Measurements from ENCODE around the gene OCIAD1.
"Not testable (repeated sequence)": the region's sequence is repeated elsewhere in the genome, so short reads cannot be mapped to it uniquely, and the experiment has no call there.

OCIAD1 gene

DNA sequence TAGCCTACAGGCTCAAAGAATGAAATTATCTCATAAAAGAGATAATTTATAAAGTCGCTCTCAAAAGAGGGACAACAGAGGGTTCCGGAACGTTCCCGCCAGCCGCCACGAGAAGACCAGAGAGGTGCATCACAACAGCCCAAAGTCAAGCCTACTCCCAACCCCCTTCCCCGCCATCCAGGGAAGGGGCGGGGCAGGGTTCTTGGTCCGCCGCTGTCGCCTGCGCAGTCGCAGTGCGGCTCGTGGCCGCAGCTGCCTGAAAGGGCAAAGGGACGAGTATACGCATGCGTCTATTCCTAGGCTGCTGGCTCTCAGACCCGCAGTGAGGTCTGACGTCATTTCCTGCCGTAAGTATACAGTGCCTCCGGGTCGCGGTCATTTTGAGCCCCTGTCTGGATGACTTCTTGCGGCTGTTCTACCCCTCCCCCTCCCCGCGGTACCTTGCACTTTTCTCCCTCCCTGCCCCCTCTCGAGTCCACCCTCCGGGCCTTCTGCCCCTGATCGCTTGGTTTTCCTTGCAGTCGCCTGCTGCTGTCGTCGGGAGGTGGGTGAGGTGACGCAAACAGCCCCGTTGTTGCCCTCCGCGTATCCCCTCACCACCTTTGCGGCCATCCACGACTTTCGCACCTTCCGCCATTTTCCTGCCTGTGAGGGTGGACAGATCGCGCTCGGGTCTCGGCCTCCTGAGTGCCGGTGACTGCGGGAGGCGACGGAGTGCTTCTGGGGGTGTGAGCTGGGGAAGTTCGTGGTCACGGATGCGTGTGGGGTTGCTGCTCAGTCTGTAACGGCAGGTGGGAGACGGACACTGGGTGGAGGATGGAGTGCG is at the start of gene OCIAD1:
OCIAD1 (plus strand) TSS at position 383 of the 826 bp plus-strand sequence. CDS start 1,537 bp downstream, outside the sequence.
- DNase-seq = peak; percentile 96

- no peak for DNase-seq
Observed at GRCh38 chr4:48781968-48782367, 48.9 kb upstream of the OCIAD1 start.

GRCh38 chr4:48785302-48785701 is 45.6 kb upstream of the OCIAD1 start:
- DNase-seq = no peak

DNA sequence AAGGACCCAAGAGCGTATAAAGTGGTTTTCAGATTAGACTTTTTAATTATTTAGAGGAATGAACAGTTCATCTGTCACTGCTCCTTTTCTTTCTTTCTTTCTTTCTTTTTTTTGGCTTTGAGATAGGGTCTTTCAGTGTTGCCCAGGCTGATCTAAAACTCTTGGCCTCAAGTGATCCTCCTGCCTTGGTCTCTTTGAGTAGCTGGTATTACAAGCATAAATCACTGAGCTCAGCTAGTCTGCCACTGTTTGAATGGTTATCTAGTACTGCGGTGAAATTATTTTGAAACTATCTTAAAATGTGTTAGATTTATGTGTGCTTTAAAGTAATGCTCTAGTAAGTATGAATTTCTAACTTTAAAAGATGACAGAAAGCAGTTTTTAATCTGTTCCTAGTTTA is 44.3 kb upstream of the OCIAD1 start:
- DNase-seq = no peak

GRCh38 chr4:48787056-48787455 is 43.8 kb upstream of the OCIAD1 start:
- DNase-seq = no peak

DNA sequence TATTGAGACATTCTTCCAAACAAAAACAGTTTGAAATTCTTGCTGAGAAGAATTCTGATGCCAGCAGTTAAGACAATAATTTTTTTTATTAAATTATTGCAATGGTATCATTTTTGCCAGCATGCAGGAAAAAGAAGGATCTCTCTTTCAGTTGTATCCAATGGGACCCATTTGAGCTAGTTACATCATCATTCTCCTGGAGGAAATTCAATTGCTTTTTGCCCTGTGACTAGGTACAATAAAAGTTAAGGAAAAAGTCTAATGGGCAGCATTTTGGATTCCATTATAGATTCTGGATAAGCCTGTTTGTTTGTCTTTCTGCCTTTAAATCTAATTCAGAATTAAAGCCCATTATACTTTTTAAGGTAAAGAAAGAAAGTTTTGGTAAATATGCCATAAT is 40.3 kb upstream of the OCIAD1 start:
- DNase-seq = no peak

GRCh38 chr4:48791313-48791712 is 39.6 kb upstream of the OCIAD1 start:
- no peak for DNase-seq

- DNase-seq = no peak
Observed at GRCh38 chr4:48792348-48793006, 38.4 kb upstream of the OCIAD1 start.

DNA sequence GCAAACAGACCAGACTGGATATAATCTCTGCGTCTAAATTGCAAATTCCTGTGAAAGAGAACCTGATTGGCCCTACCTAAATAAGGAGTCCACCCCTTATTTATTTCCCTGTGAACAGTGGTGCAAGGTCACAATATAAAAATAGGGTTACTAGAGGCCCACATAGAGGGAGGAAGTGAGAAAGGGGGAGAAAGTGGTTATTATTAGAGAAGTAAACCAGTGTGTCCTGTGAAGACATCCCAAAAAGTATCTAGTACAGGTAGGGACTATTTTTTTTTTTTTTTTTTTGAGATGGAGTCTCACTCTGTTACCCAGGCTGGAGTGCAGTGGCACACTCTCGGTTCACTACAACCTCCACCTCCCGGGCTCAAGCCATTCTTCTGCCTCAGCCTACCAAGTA is 35.8 kb upstream of the OCIAD1 start:
- no peak for DNase-seq

- DNase-seq = no peak
Observed at GRCh38 chr4:48796191-48796926, 34.5 kb upstream of the OCIAD1 start.

DNA sequence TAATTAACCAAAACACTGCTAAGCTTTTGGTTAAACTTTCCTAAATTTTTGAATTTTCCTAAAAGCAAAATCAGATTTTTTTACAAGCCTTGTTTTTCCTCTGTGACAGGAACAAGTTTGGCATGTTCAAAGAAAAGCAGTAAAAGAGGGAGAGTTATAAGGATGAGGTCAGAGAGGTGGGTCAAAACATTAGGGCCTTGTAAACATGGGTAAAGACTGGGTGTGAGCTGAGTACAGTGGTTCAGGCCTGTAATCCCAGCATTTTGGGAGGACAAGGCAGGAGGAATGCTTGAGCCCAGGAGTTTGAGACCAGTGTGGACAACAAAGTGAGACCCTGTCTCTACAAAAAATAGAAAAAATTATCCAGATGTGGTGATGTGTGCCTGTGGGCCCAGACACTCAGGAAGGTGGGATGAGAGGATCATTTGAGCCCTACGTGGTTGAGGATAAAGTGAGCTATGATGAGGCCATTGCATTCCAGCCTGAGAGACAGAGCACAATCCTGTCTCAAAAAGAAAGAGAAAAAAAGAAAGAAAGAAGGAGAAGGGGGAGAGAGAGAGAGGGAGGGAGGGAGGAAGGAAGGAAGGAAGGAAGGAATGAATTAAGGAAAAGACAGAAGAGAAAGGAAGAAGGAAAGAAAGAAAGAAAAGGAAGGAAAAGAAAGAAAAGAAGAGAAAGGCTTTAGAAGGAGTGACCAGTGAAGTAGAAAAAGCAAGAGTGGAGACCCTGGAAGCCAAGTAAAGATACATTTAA is 33.8 kb upstream of the OCIAD1 start:
- DNase-seq = no peak

DNA sequence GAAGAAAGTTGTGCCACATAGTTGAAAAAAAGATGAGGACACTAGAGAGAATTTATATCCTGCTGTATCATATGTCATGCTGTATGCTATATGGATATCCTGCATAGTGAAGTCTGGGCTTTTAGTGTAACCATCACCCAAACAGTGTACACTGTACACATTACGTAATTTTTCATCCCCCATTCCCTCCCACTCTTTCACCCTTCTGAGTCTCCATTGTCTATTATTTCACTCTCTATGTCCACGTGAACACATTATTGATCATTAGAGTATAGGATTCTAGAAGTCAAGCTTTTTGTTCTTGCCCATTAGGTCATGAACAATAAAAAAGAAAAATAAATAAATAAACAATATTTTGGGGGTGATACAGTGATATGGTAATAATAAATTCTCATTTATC is 32.8 kb upstream of the OCIAD1 start:
- DNase-seq = no peak

- DNase-seq = no peak
Observed at GRCh38 chr4:48799157-48799556, 31.7 kb upstream of the OCIAD1 start.

DNA sequence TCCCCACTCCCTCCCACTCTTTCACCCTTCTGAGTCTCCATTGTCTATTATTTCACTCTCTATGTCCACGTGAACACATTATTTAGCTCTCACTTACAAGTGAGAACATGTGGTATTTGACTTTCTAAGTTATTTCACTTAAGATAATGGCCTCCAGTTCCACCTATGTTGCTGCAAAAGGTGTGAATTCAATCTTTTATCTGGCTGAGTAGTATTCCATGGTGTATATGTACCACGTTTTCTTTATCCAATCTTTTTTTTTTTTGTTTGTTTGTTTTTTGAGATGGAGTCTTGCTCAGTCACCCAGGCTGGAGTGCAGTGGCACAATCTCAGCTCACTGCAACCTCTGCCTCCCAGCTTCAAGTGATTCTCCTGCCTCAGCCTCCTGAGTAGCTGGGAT is 30.7 kb upstream of the OCIAD1 start:
- not testable (repeated sequence) for DNase-seq

DNA sequence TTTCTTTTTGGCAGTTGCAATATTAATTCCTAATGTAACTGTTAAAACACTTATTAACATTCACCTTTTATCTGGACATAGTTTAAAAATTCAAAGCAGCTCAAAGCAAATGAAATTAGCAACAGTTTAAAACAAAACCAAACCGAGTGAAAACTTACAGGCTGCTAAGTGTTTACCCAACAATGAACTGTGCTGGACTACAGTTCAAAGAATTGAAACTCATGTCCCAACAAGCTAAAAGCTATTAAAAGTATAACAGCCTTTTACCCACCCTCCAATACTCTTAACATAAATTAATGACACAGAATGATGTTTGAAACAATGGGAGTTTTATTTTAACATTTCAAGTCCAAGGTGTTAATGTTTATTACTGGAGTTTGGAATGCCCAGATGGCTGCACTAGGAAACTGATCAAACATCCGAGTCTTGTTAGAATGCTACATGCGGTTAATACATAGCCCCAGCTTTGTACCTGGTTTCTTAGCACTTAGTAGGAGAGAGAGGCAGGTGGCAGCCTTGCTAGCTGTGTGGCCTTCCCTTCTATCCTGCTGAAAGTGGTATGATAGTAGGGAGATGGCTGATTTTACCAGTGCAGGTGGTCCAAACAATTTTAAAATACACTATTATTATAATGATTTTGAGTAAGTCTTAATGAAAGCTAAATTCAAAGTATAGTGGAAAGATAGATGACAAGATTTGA is 29.7 kb upstream of the OCIAD1 start:
- no peak for DNase-seq

GRCh38 chr4:48804584-48805301 is 26.1 kb upstream of the OCIAD1 start:
- no peak for DNase-seq

DNA sequence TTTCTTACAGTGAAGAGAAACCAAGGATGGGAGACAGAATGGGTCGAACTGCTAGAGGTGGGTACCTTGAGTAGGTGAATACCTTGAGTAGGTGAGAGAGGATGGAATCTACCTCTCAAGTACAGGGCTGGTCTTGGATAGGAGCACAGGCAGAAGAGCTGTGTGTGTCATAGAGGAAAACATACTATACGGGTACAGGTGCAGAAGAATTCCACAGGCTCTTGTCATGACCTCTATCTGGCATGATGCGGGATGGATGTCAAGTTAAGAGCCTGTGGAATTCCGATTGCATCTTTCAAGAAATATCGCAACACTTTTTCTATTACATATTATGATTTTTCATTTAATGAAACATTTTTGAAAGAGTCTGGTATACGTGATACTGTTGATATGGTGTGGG is 18.0 kb upstream of the OCIAD1 start:
- DNase-seq = no peak

- DNase-seq = peak; percentile 42
Observed at GRCh38 chr4:48813964-48814363, 16.9 kb upstream of the OCIAD1 start.

GRCh38 chr4:48815483-48815882 is 15.4 kb upstream of the OCIAD1 start:
- DNase-seq = no peak

- DNase-seq = not testable (repeated sequence)
Observed at GRCh38 chr4:48816297-48816696, 14.6 kb upstream of the OCIAD1 start.

- no peak for DNase-seq
Observed at GRCh38 chr4:48816971-48817370, 13.9 kb upstream of the OCIAD1 start.

GRCh38 chr4:48821431-48821830 is 9.5 kb upstream of the OCIAD1 start:
- not testable (repeated sequence) for DNase-seq

All from NCI-H345 (cell line).